Liver (tissue), 9 donors: ENCODE measurements around the gene RSU1. TPM values are rescaled to one million over a fixed set of nuclear protein-coding genes. Genes with fewer than 3 reads are reported as not detected.

Source experiments
- DNase-seq: peaks from one replicate; pipeline ENCODE4 v3.0.0-alpha.2; 2017; ENCODE audit warnings: low spot score
- H3K27ac ChIP-seq, 2 donors: one replicate each; pipeline ENCODE4 v1.7.0; 2013; ENCODE audit warnings: inconsistent platforms in 2 of 2, low read length in 2 of 2, control low read depth in 1 of 2, low read depth in 1 of 2, mild to moderate bottlenecking in 1 of 2
- H3K27me3 ChIP-seq, 4 donors: one replicate each; pipeline versions ENCODE4 v1.6.1 to v1.7.0; 2013; ENCODE audit warnings: low read length in 3 of 4, inconsistent platforms in 1 of 4, mild to moderate bottlenecking in 1 of 4, moderate library complexity in 1 of 4; ENCODE audit not compliant: control insufficient read depth in 4 of 4, insufficient read depth in 4 of 4
- H3K36me3 ChIP-seq, 4 donors: one replicate each; pipeline versions ENCODE4 v1.6.1 to v1.7.0; 2013; ENCODE audit warnings: low read length in 3 of 4, mild to moderate bottlenecking in 3 of 4, low read depth in 1 of 4, moderate library complexity in 1 of 4; ENCODE audit not compliant: control insufficient read depth in 4 of 4, insufficient read depth in 3 of 4
- H3K4me1 ChIP-seq, 4 donors: one replicate each; pipeline versions ENCODE4 v1.6.1 to v1.7.0; 2013; ENCODE audit warnings: low read length in 3 of 4, mild to moderate bottlenecking in 3 of 4, moderate library complexity in 1 of 4; ENCODE audit not compliant: control insufficient read depth in 4 of 4, insufficient read depth in 4 of 4
- H3K4me3 ChIP-seq, 3 donors: one replicate each; pipeline versions ENCODE4 v1.6.1 to v1.7.0; 2013; ENCODE audit warnings: low read length in 3 of 3, control low read depth in 1 of 3, low read depth in 1 of 3, mild to moderate bottlenecking in 1 of 3
- H3K9ac ChIP-seq, 2 donors: one replicate each; pipeline ENCODE4 v1.7.0; 2013; ENCODE audit warnings: low read length in 2 of 2, mild to moderate bottlenecking in 2 of 2, moderate library complexity in 2 of 2, control low read depth in 1 of 2, low read depth in 1 of 2
- H3K9me3 ChIP-seq, 4 donors: one replicate each; pipeline versions ENCODE4 v1.6.1 to v1.7.0; 2013; ENCODE audit warnings: low read length in 3 of 4; ENCODE audit not compliant: control insufficient read depth in 4 of 4
- ATF3 ChIP-seq: IDR thresholded peaks from 2 replicates; pipeline ENCODE4 v1.6.1; 2016; ENCODE audit warnings: antibody characterized with exemption
- CTCF ChIP-seq: fragments of 150-350 bp; IDR thresholded peaks from 2 replicates; pipeline ENCODE4 v1.5.1; 2017; ENCODE audit warnings: improper control_type of control experiment, low read depth, low read length; ENCODE audit not compliant: missing input control
- EGR1 ChIP-seq, 2 donors: IDR thresholded peaks; 2 replicates each; pipeline ENCODE4 v1.6.1; 2016 to 2018; ENCODE audit warnings: antibody characterized with exemption in 2 of 2, low read depth in 2 of 2
- FOXA1 ChIP-seq: IDR thresholded peaks from 2 replicates; pipeline ENCODE4 v1.6.1; 2016; ENCODE audit warnings: antibody characterized with exemption
- FOXA2 ChIP-seq: IDR thresholded peaks from 2 replicates; pipeline ENCODE4 v1.6.1; 2016; ENCODE audit warnings: antibody characterized with exemption
- GABPA ChIP-seq, 2 donors: IDR thresholded peaks in 1 of 2; conservative IDR thresholded peaks in 1 of 2; 2 replicates each; pipeline ENCODE4 v1.6.1; 2016; ENCODE audit warnings: antibody characterized with exemption in 2 of 2, mild to moderate bottlenecking in 1 of 2, moderate library complexity in 1 of 2
- HNF4G ChIP-seq: IDR thresholded peaks from 2 replicates; pipeline ENCODE4 v1.6.1; 2016; ENCODE audit warnings: antibody characterized with exemption
- JUND ChIP-seq, 2 donors: IDR thresholded peaks; 2 replicates each; pipeline ENCODE4 v1.6.1; 2016; ENCODE audit warnings: antibody characterized with exemption in 2 of 2
- MAX ChIP-seq: IDR thresholded peaks from 2 replicates; pipeline ENCODE4 v1.6.1; 2016; ENCODE audit warnings: antibody characterized with exemption
- NR2F2 ChIP-seq: IDR thresholded peaks from 2 replicates; pipeline ENCODE4 v1.6.1; 2016; ENCODE audit warnings: antibody characterized with exemption
- RAD21 ChIP-seq, 2 donors: IDR thresholded peaks; 2 replicates each; pipeline ENCODE4 v1.6.1; 2016; ENCODE audit warnings: antibody characterized with exemption in 2 of 2, mild to moderate bottlenecking in 2 of 2
- REST ChIP-seq: IDR thresholded peaks from 2 replicates; pipeline ENCODE4 v1.6.1; 2016; ENCODE audit warnings: antibody characterized with exemption, mild to moderate bottlenecking
- RXRA ChIP-seq, 2 donors: IDR thresholded peaks; 2 replicates each; pipeline ENCODE4 v1.6.1; 2017 to 2018; ENCODE audit warnings: antibody characterized with exemption in 2 of 2, mild to moderate bottlenecking in 1 of 2
- TAF1 ChIP-seq: conservative IDR thresholded peaks from 2 replicates; pipeline ENCODE4 v1.6.1; 2016; ENCODE audit warnings: antibody characterized with exemption, mild to moderate bottlenecking
- YY1 ChIP-seq: IDR thresholded peaks from 2 replicates; pipeline ENCODE4 v1.6.1; 2016; ENCODE audit warnings: antibody characterized with exemption, mild to moderate bottlenecking
- WGBS: extraction: QIAGEN DNeasy Blood & Tissue Kit; methylation state at CpG from one replicate; pipeline ENCODE4 v1.1.7; 2013; 5-methylcytosine and 5-hydroxymethylcytosine counted together
- polyA plus RNA-seq, 2 donors: library from polyadenylated mRNA; stranded (reverse) in 1 of 2; unstranded in 1 of 2; fragments of 200-250 nt in 1 of 2; fragments of >200 nt in 1 of 2; fragmentation: Nextera tagmentation in 1 of 2; extraction: Ambion mirVana in 1 of 2; gene quantifications; one replicate each; pipeline versions ENCODE4 v1.2.1 to v1.2.3, GENCODE V29; 2013 to 2015
- total RNA-seq, 2 donors: library from RNA; depleted of rRNA; stranded (reverse); fragments of >200 nt; gene quantifications; one replicate each; pipeline ENCODE4 v1.2.3, GENCODE V29; 2014
- donor health status: healthy.
- donor health status: healthy.
- donor health status: healthy.
- donor health status: healthy.
- donor health status: healthy.

RSU1 gene
- total and polyA plus RNA-seq, 4 donors, result 19.2 to 38.2 (median 28.0) TPM

- DNase-seq, result no peak
Observed at GRCh38 chr10:16854623-16855022, 37.4 kb upstream of the RSU1 start.

GRCh38 chr10:16853809-16854208, 36.6 kb upstream of the RSU1 start:
- H3K36me3 ChIP-seq, result no peaks in the 10 kb centered on the region
- H3K4me1 ChIP-seq, result no peaks in the 10 kb centered on the region
- no peak for TF ChIP-seq GABPA (IDR thresholded peaks at IDR 0.05 in 1 of 2, conservative IDR thresholded peaks at IDR 0.05 in 1 of 2)
- TF ChIP-seq JUND (IDR thresholded peaks at IDR 0.05), result no peak
- no peak for TF ChIP-seq YY1
- no peak for TF ChIP-seq RXRA (IDR thresholded peaks at IDR 0.05)
- no peak for TF ChIP-seq REST
- no peak for TF ChIP-seq MAX
- no peak for TF ChIP-seq CTCF
- TF ChIP-seq ATF3, result no peak
- TF ChIP-seq NR2F2, result no peak
- no peak for TF ChIP-seq FOXA2
- no peak for TF ChIP-seq HNF4G
- TF ChIP-seq TAF1, result no peak
- H3K4me3 ChIP-seq, result no peak overlapping the region
- no peak for DNase-seq
- H3K9ac ChIP-seq, result no peak overlapping the region
- no peaks in the 10 kb centered on the region for H3K9me3 ChIP-seq
- no peak overlapping the region for H3K27ac ChIP-seq
- 92% methylated on average over 4 of the region's 4 CpGs for WGBS
- H3K27me3 ChIP-seq, result no peaks in the 10 kb centered on the region

More at GRCh38 chr10:16854623-16855022, 37.4 kb upstream of the RSU1 start:
- no peaks in the 10 kb centered on the region for H3K4me1 ChIP-seq
- H3K27ac ChIP-seq, result no peak overlapping the region
- H3K9ac ChIP-seq, result no peak overlapping the region
- no peak overlapping the region for H3K4me3 ChIP-seq
- no peaks in the 10 kb centered on the region for H3K27me3 ChIP-seq
- no peaks in the 10 kb centered on the region for H3K9me3 ChIP-seq
- TF ChIP-seq NR2F2, result no peak
- TF ChIP-seq FOXA1, result no peak
- TF ChIP-seq EGR1 (IDR thresholded peaks at IDR 0.05; ENCODE audit: low read depth in 2 of 2), result no peak
- no peak for TF ChIP-seq RAD21 (IDR thresholded peaks at IDR 0.05)
- no peaks in the 10 kb centered on the region for H3K36me3 ChIP-seq
